ENCODE data around the gene ANGEL1.

- TF ChIP-seq CTCF (IDR thresholded peaks at IDR 0.05) (no peak), POLR2A (IDR thresholded peaks at IDR 0.05) (no peak)
Observed at GRCh38 chr14:76814726-76815645, 2.3 kb upstream of the ANGEL1 start.

Data from body of pancreas (tissue), 4 donors.